Neuronal stem cell (in vitro differentiated cells): Measurements from ENCODE around the gene GRIK3.
"Not testable (repeated sequence)": the region's sequence is repeated elsewhere in the genome, so short reads cannot be mapped to it uniquely, and the experiment has no call there.

ENCODE experiments used
- DNase-seq: peaks from one replicate; pipeline ENCODE4 v3.0.0-alpha.2; 2013; ENCODE audit warnings: low spot score
- H2AFZ ChIP-seq: one replicate; pipeline ENCODE4 v1.6.1; 2013; ENCODE audit warnings: mild to moderate bottlenecking, low read length, inconsistent platforms
- H2AK5ac ChIP-seq: 2 replicates; pipeline ENCODE4 v1.6.1; 2013; ENCODE audit warnings: low read depth, mild to moderate bottlenecking, inconsistent platforms, low read length, moderate library complexity, mixed read lengths
- H2BK120ac ChIP-seq: 2 replicates; pipeline ENCODE4 v1.6.1; 2013; ENCODE audit warnings: low read depth, mild to moderate bottlenecking, inconsistent platforms, low read length, moderate library complexity, mixed read lengths
- H2BK12ac ChIP-seq: one replicate; pipeline ENCODE4 v1.6.1; 2013; ENCODE audit warnings: low read length, inconsistent platforms
- H2BK15ac ChIP-seq: 2 replicates; pipeline ENCODE4 v1.6.1; 2013; ENCODE audit warnings: mild to moderate bottlenecking, low read length, inconsistent platforms, mixed read lengths
- H2BK5ac ChIP-seq: one replicate; pipeline ENCODE4 v1.6.1; 2013; ENCODE audit warnings: inconsistent platforms, mild to moderate bottlenecking, low read length, moderate library complexity
- H3K14ac ChIP-seq: one replicate; pipeline ENCODE4 v1.6.1; 2013; ENCODE audit warnings: low read length, inconsistent platforms
- H3K18ac ChIP-seq: 2 replicates; pipeline ENCODE4 v1.6.1; 2013; ENCODE audit warnings: low read length, inconsistent platforms
- H3K23ac ChIP-seq: 2 replicates; pipeline ENCODE4 v1.6.1; 2013; ENCODE audit warnings: low read depth, mild to moderate bottlenecking, mixed read lengths, low read length, inconsistent platforms; ENCODE audit not compliant: poor library complexity
- H3K27ac ChIP-seq: replicated peaks from 3 replicates; pipeline ENCODE4 v1.5.1; 2013; ENCODE audit warnings: low read length, inconsistent platforms
- H3K27me3 ChIP-seq, 3 experiments: 2 replicates each; pipeline ENCODE4 v1.6.1; 2013; ENCODE audit warnings: low read length in 3 of 3, mild to moderate bottlenecking in 2 of 3, inconsistent platforms in 1 of 3, low read depth in 1 of 3, mixed read lengths in 1 of 3, moderate library complexity in 1 of 3; ENCODE audit not compliant: control insufficient read depth in 3 of 3, insufficient read depth in 3 of 3
- H3K36me3 ChIP-seq, 2 donors: replicated peaks in 1 of 2; 2 replicates each; pipeline ENCODE4 v1.6.1; 2013; ENCODE audit warnings: low read length in 2 of 2; ENCODE audit not compliant: control insufficient read depth in 2 of 2, insufficient read depth in 2 of 2
- H3K4ac ChIP-seq: 2 replicates; pipeline ENCODE4 v1.6.1; 2013; ENCODE audit warnings: inconsistent platforms, mild to moderate bottlenecking, low read length, moderate library complexity
- H3K4me1 ChIP-seq, 2 donors: 1 replicate in 1 of 2; 2 replicates in 1 of 2; pipeline ENCODE4 v1.6.1; 2013; ENCODE audit warnings: low read length in 2 of 2, low read depth in 1 of 2; ENCODE audit not compliant: control insufficient read depth in 2 of 2, insufficient read depth in 1 of 2
- H3K4me2 ChIP-seq: one replicate; pipeline ENCODE4 v1.6.1; 2013; ENCODE audit warnings: mild to moderate bottlenecking, low read length, inconsistent platforms; ENCODE audit not compliant: insufficient read depth, poor library complexity, severe bottlenecking
- H3K4me3 ChIP-seq, 2 donors: 2 replicates each; pipeline ENCODE4 v1.5.1; 2013; ENCODE audit warnings: low read length in 2 of 2, mild to moderate bottlenecking in 2 of 2, inconsistent platforms in 1 of 2, moderate library complexity in 1 of 2
- H3K79me1 ChIP-seq: one replicate; pipeline ENCODE4 v1.6.1; 2013; ENCODE audit warnings: low read depth, mild to moderate bottlenecking, inconsistent platforms, low read length, moderate library complexity
- H3K9ac ChIP-seq: one replicate; pipeline ENCODE4 v1.6.1; 2013; ENCODE audit warnings: mild to moderate bottlenecking, low read depth, low read length, inconsistent platforms; ENCODE audit not compliant: poor library complexity
- H3K9me3 ChIP-seq, 2 donors: replicated peaks in 1 of 2; 2 replicates each; pipeline versions ENCODE3 to v1.6.1; 2013; ENCODE audit warnings: low read length in 2 of 2, mild to moderate bottlenecking in 2 of 2, inconsistent platforms in 1 of 2, low read depth in 1 of 2, mixed read lengths in 1 of 2, moderate library complexity in 1 of 2; ENCODE audit not compliant: control insufficient read depth in 2 of 2, insufficient read depth in 1 of 2
- H4K8ac ChIP-seq: one replicate; pipeline ENCODE4 v1.6.1; 2013; ENCODE audit warnings: low read depth, mild to moderate bottlenecking, inconsistent platforms, low read length, moderate library complexity
- H4K91ac ChIP-seq: one replicate; pipeline ENCODE4 v1.6.1; 2013; ENCODE audit warnings: low read length, low read depth, mild to moderate bottlenecking, inconsistent platforms; ENCODE audit not compliant: poor library complexity
- whole genome bisulfite sequencing, 2 donors: extraction: QIAGEN DNeasy Blood & Tissue Kit; methylation state at CpG; one replicate each; pipeline ENCODE4 v1.1.7; 2013; ENCODE audit warnings: missing lambda C conversion rate in 2 of 2, mixed read lengths in 1 of 2; ENCODE audit not compliant: insufficient read length in 2 of 2, insufficient replicate concordance in 1 of 2; ENCODE audit errors: extremely low coverage in 2 of 2; 5-methylcytosine and 5-hydroxymethylcytosine counted together

The GRIK3 gene

GRCh38 chr1:36769886-36770830 lies 264.2 kb downstream of the GRIK3 start:
- Histone ChIP-seq H3K23ac (no peak overlapping the region), H2AFZ (no peak overlapping the region), H4K91ac (no peak overlapping the region), H3K9ac (no peak overlapping the region), H2AK5ac (peak overlapping the region; percentile 44), H2BK5ac (no peak overlapping the region), H3K9me3 (no peaks in the 10 kb centered on the region), H2BK120ac (no peak overlapping the region), H3K27me3 (peaks cover 0 to 46% (median 0%) of the 10 kb centered on the region in 3 experiments), H4K8ac (no peak overlapping the region), H3K4me2 (no peak overlapping the region), H3K18ac (peak overlapping the region; percentile 4), H3K14ac (no peak overlapping the region), H2BK12ac (no peak overlapping the region), H3K4me3 (no peak overlapping the region), H2BK15ac (peak overlapping the region; percentile 17), H3K36me3 (no peaks in the 10 kb centered on the region), H3K4ac (no peak overlapping the region), H3K4me1 (peaks cover 0 to 35% of the 10 kb centered on the region in 2 donors), H3K79me1 (no peaks in the 10 kb centered on the region), H3K27ac (no peak overlapping the region)
- WGBS, 2 donors = no CpG with 5 or more reads among the region's 10 CpGs
- no peak for DNase-seq

GRCh38 chr1:36768486-36769178 lies 265.7 kb downstream of the GRIK3 start:
- Histone ChIP-seq H3K4me3 (no peak overlapping the region), H3K9ac (no peak overlapping the region), H2BK12ac (no peak overlapping the region), H3K27ac (no peak overlapping the region), H2BK5ac (no peak overlapping the region), H2BK120ac (no peak overlapping the region), H3K27me3 (peaks cover 0 to 30% (median 0%) of the 10 kb centered on the region in 3 experiments), H2AFZ (no peak overlapping the region), H2AK5ac (peak overlapping the region; percentile 72), H3K4me1 (peaks cover 0 to 42% of the 10 kb centered on the region in 2 donors), H3K79me1 (no peaks in the 10 kb centered on the region), H2BK15ac (no peak overlapping the region), H4K91ac (no peak overlapping the region), H3K14ac (no peak overlapping the region), H3K4me2 (no peak overlapping the region), H3K18ac (peak overlapping the region; percentile 51), H3K4ac (no peak overlapping the region), H4K8ac (no peak overlapping the region), H3K9me3 (no peaks in the 10 kb centered on the region), H3K23ac (no peak overlapping the region), H3K36me3 (no peaks in the 10 kb centered on the region)
- DNase-seq = no peak
- WGBS, 2 donors = no CpG with 5 or more reads among the region's 14 CpGs

GRCh38 chr1:36767429-36767828 lies 266.9 kb downstream of the GRIK3 start:
- H2BK12ac ChIP-seq, H3K18ac ChIP-seq, H3K27ac ChIP-seq, H4K91ac ChIP-seq, H3K79me1 ChIP-seq, H2AFZ ChIP-seq, H3K9me3 ChIP-seq, H2BK120ac ChIP-seq, H3K4ac ChIP-seq, H2BK5ac ChIP-seq, H3K9ac ChIP-seq, H3K23ac ChIP-seq, H4K8ac ChIP-seq, H3K4me3 ChIP-seq, H2AK5ac ChIP-seq, H3K36me3 ChIP-seq, H3K14ac ChIP-seq, DNase-seq, H3K4me2 ChIP-seq, H2BK15ac ChIP-seq: not testable (repeated sequence)
- H3K27me3 ChIP-seq = peaks cover 0 to 23% (median 0%) of the 10 kb centered on the region in 3 experiments
- peaks cover 0 to 38% of the 10 kb centered on the region in 2 donors for H3K4me1 ChIP-seq
- no CpG with 5 or more reads among the region's 4 CpGs for WGBS, 2 donors

DNA sequence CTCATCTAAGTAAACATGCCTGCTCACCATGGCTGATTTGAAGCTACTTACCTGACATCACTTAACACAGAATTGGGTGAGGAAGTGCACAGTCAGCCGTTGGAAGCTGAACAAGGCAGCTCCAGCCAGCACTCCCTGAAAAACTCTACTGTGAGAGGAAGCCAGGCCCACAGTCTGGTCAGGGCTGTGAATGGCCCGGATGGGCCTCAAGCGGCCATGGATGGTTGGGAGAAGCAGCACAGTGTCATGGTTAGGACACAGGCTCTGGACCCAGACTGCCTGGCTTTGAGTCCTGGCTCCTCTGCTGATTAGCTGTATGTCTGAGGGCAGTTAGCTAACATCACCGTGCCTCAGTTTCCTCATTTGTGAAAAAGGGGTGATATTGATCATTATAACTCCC lies 267.8 kb downstream of the GRIK3 start:
- Histone ChIP-seq H3K27me3 (peaks cover 0 to 17% (median 0%) of the 10 kb centered on the region in 3 experiments), H2BK5ac (no peak overlapping the region), H3K4me3 (no peak overlapping the region), H3K9me3 (no peaks in the 10 kb centered on the region), H3K23ac (no peak overlapping the region), H2BK12ac (no peak overlapping the region), H3K27ac (no peak overlapping the region), H4K91ac (no peak overlapping the region), H3K79me1 (no peaks in the 10 kb centered on the region), H3K9ac (no peak overlapping the region), H3K18ac (peak overlapping the region; percentile 3), H3K4me1 (peaks cover 0 to 32% of the 10 kb centered on the region in 2 donors), H3K14ac (no peak overlapping the region), H2BK120ac (no peak overlapping the region), H2AFZ (no peak overlapping the region), H4K8ac (no peak overlapping the region), H3K4me2 (no peak overlapping the region), H2BK15ac (no peak overlapping the region), H3K4ac (no peak overlapping the region), H3K36me3 (no peaks in the 10 kb centered on the region), H2AK5ac (peak overlapping the region; percentile 20)
- WGBS, 2 donors = no CpG with 5 or more reads among the region's 4 CpGs
- no peak for DNase-seq
